GM13976 (cell line): Measurements from ENCODE around the gene APOL1.
"Not testable (repeated sequence)": the region's sequence is repeated elsewhere in the genome, so short reads cannot be mapped to it uniquely, and the experiment has no call there.

Experiments used
- DNase-seq: peaks from one replicate; pipeline ENCODE4 v3.0.0; 2012; ENCODE audit warnings: low spot score
- in situ Hi-C: fragments of 300-500 bp; cut with MboI; formaldehyde crosslinking; loops from one replicate; pipeline ENCODE4 v1.12.0; 2022; ENCODE audit warnings: low sequenced_read_pairs, mixed read lengths, inconsistent platforms; ENCODE audit not compliant: unreplicated experiment
- TF ChIP-seq, protein P1 (sequence below): IDR thresholded peaks from 2 replicates; pipeline ENCODE4 v1.5.1; 2012; ENCODE audit warnings: borderline replicate concordance, mild to moderate bottlenecking; ENCODE audit not compliant: insufficient read depth; ENCODE audit errors: extremely low read depth, missing control alignments, control extremely low read depth

The APOL1 gene

DNA sequence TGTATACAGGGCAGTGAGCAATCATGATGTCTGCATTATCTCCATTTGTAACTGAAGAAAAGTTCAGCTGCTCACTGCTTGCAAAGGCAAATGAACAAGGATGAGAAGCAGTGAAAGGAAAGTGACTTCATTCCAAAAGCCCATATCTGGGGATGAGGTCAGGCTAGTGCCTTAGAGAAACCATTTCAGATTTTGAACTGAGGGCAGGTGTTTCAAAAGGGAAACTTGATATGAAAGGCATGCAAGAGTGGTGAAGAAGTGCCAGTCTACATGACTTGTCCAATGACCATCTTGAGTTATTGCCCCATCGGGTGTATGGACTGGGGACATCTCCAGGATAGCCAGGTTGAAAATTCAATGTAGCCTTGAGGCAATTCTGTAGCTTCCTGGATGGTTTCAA lies 44.0 kb upstream of the APOL1 start:
- TF ChIP-seq, protein P1, sequence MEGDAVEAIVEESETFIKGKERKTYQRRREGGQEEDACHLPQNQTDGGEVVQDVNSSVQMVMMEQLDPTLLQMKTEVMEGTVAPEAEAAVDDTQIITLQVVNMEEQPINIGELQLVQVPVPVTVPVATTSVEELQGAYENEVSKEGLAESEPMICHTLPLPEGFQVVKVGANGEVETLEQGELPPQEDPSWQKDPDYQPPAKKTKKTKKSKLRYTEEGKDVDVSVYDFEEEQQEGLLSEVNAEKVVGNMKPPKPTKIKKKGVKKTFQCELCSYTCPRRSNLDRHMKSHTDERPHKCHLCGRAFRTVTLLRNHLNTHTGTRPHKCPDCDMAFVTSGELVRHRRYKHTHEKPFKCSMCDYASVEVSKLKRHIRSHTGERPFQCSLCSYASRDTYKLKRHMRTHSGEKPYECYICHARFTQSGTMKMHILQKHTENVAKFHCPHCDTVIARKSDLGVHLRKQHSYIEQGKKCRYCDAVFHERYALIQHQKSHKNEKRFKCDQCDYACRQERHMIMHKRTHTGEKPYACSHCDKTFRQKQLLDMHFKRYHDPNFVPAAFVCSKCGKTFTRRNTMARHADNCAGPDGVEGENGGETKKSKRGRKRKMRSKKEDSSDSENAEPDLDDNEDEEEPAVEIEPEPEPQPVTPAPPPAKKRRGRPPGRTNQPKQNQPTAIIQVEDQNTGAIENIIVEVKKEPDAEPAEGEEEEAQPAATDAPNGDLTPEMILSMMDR, result no peak
- in situ Hi-C loops, result no loop called here
- DNase-seq, result no peak

DNA sequence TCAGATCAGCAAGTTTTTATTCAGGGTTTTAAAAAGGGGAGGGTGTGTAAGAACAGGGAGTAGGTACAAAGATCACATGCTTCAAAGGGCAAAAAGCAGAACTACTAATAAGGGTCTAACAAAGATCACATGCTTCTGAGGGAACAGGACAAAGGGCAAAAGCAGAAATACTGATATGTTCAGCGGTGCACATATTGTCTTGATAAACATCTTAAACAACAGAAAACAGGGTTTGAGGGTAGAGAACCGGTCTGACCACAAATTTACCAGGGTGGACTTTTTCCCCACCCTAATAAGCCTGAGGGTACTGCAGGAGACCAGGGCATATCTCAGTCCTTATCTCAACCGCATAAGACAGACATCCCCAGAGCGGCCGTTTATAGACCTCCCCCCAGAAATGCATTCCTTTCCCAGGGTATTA lies 43.4 kb upstream of the APOL1 start:
- DNase-seq, in situ Hi-C loops: not testable (repeated sequence)

GRCh38 chr22:36210224-36210623 lies 42.7 kb upstream of the APOL1 start:
- TF ChIP-seq, protein P1, result no peak
- no peak for DNase-seq
- in situ Hi-C loops, result no loop called here

DNA sequence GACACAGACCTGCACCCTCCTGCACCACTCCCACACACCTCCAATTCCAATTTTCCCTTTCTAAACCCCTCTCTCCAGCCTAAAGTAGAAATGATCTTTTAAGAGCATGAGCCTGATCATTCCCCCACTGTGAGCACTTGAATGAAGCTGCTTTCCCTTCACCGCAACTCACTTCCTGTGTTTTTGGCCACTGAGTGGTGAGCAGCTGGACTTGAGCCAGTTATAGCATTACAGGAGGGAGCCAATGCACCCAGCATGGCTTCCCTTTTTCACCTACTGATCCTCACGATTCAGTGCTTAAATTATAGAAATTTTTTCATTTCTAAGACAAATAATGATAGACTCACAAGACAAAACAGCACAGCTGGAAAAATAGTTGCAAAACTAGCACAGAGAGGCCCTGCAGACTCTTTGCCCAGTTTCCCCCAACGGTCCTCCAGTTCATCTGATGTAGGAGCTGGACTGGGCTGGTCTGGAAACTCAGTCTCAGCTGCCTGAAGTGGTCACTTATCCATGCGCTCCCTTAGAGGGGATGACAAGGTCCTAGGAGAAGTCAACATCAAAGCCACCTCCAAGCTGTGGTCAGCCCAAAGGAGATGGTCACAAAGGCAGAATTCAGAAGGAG lies 41.6 kb upstream of the APOL1 start:
- no peak for DNase-seq
- TF ChIP-seq, protein P1, result no peak
- in situ Hi-C loops, result no loop called here

GRCh38 chr22:36212901-36213300 lies 40.0 kb upstream of the APOL1 start:
- in situ Hi-C loops, result no loop called here
- TF ChIP-seq, protein P1, result no peak
- no peak for DNase-seq

- TF ChIP-seq, protein P1, result no peak
- no peak for DNase-seq
- in situ Hi-C loops, result no loop called here
Observed at GRCh38 chr22:36213586-36213985, 39.3 kb upstream of the APOL1 start.

DNA sequence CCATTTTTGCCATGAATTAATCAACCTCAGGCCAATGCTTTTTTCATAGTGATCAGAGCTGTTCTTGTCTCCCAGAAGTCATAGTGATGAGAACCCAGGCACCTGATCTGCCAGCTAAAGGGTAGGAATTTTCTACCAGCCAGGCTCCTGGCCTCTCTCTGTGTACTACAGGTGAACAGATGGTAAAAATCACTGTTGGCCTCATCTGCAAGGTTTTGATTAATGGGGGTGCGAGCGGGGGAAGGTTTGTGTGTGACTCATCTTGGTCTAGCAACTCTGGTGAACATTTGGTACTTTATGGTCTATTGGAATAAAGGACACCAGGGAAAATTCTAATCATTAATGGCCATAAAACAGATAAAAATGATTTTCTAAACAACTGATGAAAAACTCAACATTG lies 37.0 kb upstream of the APOL1 start:
- in situ Hi-C loops, result no loop called here
- DNase-seq, result no peak
- TF ChIP-seq, protein P1, result no peak
